IMR-90 (cell line): ENCODE results near the gene PXDC1. TPM values are rescaled to one million over a fixed set of nuclear protein-coding genes. Genes with fewer than 3 reads are reported as not detected.

Source experiments
- ATAC-seq: fragments of 200-7000 bp; cut with Tn5 transposase; 2 replicates; pipeline ENCODE4 v1.9.1; 2020; ENCODE audit warnings: low read depth, mild to moderate bottlenecking, moderate library complexity
- BruUV-seq: library from RNA; stranded (reverse); fragments of 400-500 nt; replicated peaks from 2 replicates; lab custom pipeline; 2021; lab: Mats Ljungman, UMichigan
- CTCF ChIA-PET: fragments of 300-600 bp; formaldehyde crosslinking; extraction: SDS; loops from one replicate; lab custom pipeline; 2021; ENCODE audit warnings: antibody characterized with exemption; lab: Yijun Ruan, JAX
- POLR2A ChIA-PET: fragments of 300-600 bp; sonication (Branson Sonifier 250); formaldehyde crosslinking; loops from one replicate; lab custom pipeline; 2022; ENCODE audit warnings: antibody characterized with exemption; ENCODE audit not compliant: unreplicated experiment; lab: Charles Lee
- DNase-seq: peaks from one replicate; pipeline ENCODE4 v3.0.0; 2013
- H2AFZ ChIP-seq: replicated peaks from 2 replicates; pipeline ENCODE3; 2013; ENCODE audit warnings: low read length, mild to moderate bottlenecking; ENCODE audit not compliant: poor library complexity
- H2AK5ac ChIP-seq: 2 replicates; pipeline ENCODE4 v1.6.1; 2013; ENCODE audit warnings: low read depth, low read length, inconsistent platforms
- H2AK9ac ChIP-seq: replicated peaks from 2 replicates; pipeline ENCODE3; 2013; ENCODE audit warnings: mild to moderate bottlenecking, low read depth, low read length, moderate library complexity; ENCODE audit not compliant: poor library complexity
- H2BK120ac ChIP-seq: 2 replicates; pipeline ENCODE4 v1.6.1; 2013; ENCODE audit warnings: low read depth, low read length, inconsistent platforms
- H2BK15ac ChIP-seq: 3 replicates; pipeline ENCODE4 v1.6.1; 2013; ENCODE audit warnings: low read depth, low read length, inconsistent platforms
- H2BK20ac ChIP-seq: 2 replicates; pipeline ENCODE4 v1.6.1; 2013; ENCODE audit warnings: low read depth, mild to moderate bottlenecking, inconsistent platforms, low read length, moderate library complexity
- H2BK5ac ChIP-seq: 2 replicates; pipeline ENCODE4 v1.6.1; 2013; ENCODE audit warnings: mild to moderate bottlenecking, low read depth, low read length, inconsistent platforms; ENCODE audit not compliant: poor library complexity, severe bottlenecking
- H3K14ac ChIP-seq: replicated peaks from 2 replicates; pipeline ENCODE4 v1.6.1; 2013; ENCODE audit warnings: low read depth, low read length, inconsistent platforms
- H3K18ac ChIP-seq: 2 replicates; pipeline ENCODE4 v1.6.1; 2013; ENCODE audit warnings: low read depth, low read length, control low read depth
- H3K23ac ChIP-seq: 2 replicates; pipeline ENCODE4 v1.6.1; 2013; ENCODE audit warnings: low read depth, low read length, inconsistent platforms
- H3K27ac ChIP-seq: 2 replicates; pipeline ENCODE4 v1.5.1; 2013; ENCODE audit warnings: mild to moderate bottlenecking, control low read depth, low read length; ENCODE audit not compliant: insufficient read depth
- H3K27me3 ChIP-seq: 2 replicates; pipeline ENCODE4 v1.6.1; 2013; ENCODE audit warnings: low read length; ENCODE audit not compliant: control insufficient read depth, insufficient read depth
- H3K36me3 ChIP-seq: 2 replicates; pipeline ENCODE4 v1.6.1; 2013; ENCODE audit warnings: low read length, mixed read lengths; ENCODE audit not compliant: control insufficient read depth, insufficient read depth
- H3K4ac ChIP-seq: 2 replicates; pipeline ENCODE4 v1.6.1; 2013; ENCODE audit warnings: low read depth, low read length, inconsistent platforms
- H3K4me1 ChIP-seq: 2 replicates; pipeline ENCODE4 v1.6.1; 2013; ENCODE audit warnings: low read length, mixed read lengths; ENCODE audit not compliant: control insufficient read depth, insufficient read depth
- H3K4me2 ChIP-seq: 2 replicates; pipeline ENCODE4 v1.6.1; 2013; ENCODE audit warnings: low read depth, mild to moderate bottlenecking, control low read depth, low read length, moderate library complexity
- H3K4me3 ChIP-seq: 2 replicates; pipeline ENCODE4 v1.5.1; 2013; ENCODE audit warnings: low read depth, mild to moderate bottlenecking, control low read depth, low read length, moderate library complexity; ENCODE audit not compliant: insufficient read depth
- H3K56ac ChIP-seq: 2 replicates; pipeline ENCODE4 v1.6.1; 2013; ENCODE audit warnings: low read length, inconsistent platforms; ENCODE audit not compliant: insufficient read depth; ENCODE audit errors: extremely low read depth
- H3K79me1 ChIP-seq, 2 experiments: 2 replicates each; pipeline ENCODE4 v1.6.1; 2013; ENCODE audit warnings: low read length in 2 of 2, inconsistent platforms in 1 of 2, low read depth in 1 of 2
- H3K9ac ChIP-seq: 2 replicates; pipeline ENCODE4 v1.6.1; 2013; ENCODE audit warnings: low read depth, low read length, control low read depth
- H3K9me1 ChIP-seq: 2 replicates; pipeline ENCODE4 v1.6.1; 2013; ENCODE audit warnings: low read length, inconsistent platforms; ENCODE audit not compliant: insufficient read depth
- H3K9me3 ChIP-seq: 2 replicates; pipeline ENCODE4 v1.6.1; 2013; ENCODE audit warnings: low read length; ENCODE audit not compliant: control insufficient read depth, insufficient read depth
- H4K20me1 ChIP-seq: 2 replicates; pipeline ENCODE4 v1.6.1; 2013; ENCODE audit warnings: low read length, inconsistent platforms; ENCODE audit not compliant: insufficient read depth
- H4K5ac ChIP-seq: 2 replicates; pipeline ENCODE4 v1.6.1; 2013; ENCODE audit warnings: mild to moderate bottlenecking, low read depth, low read length, control low read depth
- H4K8ac ChIP-seq, 2 experiments: 2 replicates each; pipeline ENCODE4 v1.6.1; 2013; ENCODE audit warnings: low read depth in 2 of 2, low read length in 2 of 2, control low read depth in 1 of 2, inconsistent platforms in 1 of 2
- H4K91ac ChIP-seq: 2 replicates; pipeline ENCODE4 v1.6.1; 2013; ENCODE audit warnings: low read depth, low read length, inconsistent platforms; ENCODE audit not compliant: insufficient read depth
- CHD1 ChIP-seq: IDR thresholded peaks from 2 replicates; pipeline ENCODE4 v1.6.1; 2012; ENCODE audit warnings: low read depth, low read length, improper control_type of control experiment
- ELK1 ChIP-seq: fragments of 150-350 bp; IDR thresholded peaks from 2 replicates; pipeline ENCODE4 v1.6.1; 2016; ENCODE audit warnings: low read depth, mild to moderate bottlenecking, low read length, moderate library complexity, borderline replicate concordance
- RAD21 ChIP-seq: IDR thresholded peaks from 2 replicates; pipeline ENCODE4 v1.6.1; 2012; ENCODE audit warnings: low read length, improper control_type of control experiment
- RFX5 ChIP-seq: IDR thresholded peaks from 2 replicates; pipeline ENCODE4 v1.8.0; 2012; ENCODE audit warnings: low read depth, mild to moderate bottlenecking, low read length, moderate library complexity
- SMC3 ChIP-seq: fragments of 150-350 bp; IDR thresholded peaks from 2 replicates; pipeline ENCODE4 v1.6.1; 2016; ENCODE audit warnings: low read depth, mild to moderate bottlenecking, antibody characterized with exemption, low read length, moderate library complexity
- USF2 ChIP-seq: fragments of 150-350 bp; IDR thresholded peaks from 2 replicates; pipeline ENCODE4 v1.6.1; 2017; ENCODE audit warnings: mild to moderate bottlenecking, antibody characterized with exemption, low read length, low read depth
- WGBS, 2 experiments: methylation state at CpG; one replicate each; pipeline versions ENCODE4 v1.1.5 to v1.1.7; 2013; ENCODE audit warnings: missing lambda C conversion rate in 2 of 2; ENCODE audit not compliant: insufficient read length in 1 of 2; ENCODE audit errors: extremely low coverage in 2 of 2; 5-methylcytosine and 5-hydroxymethylcytosine counted together
- dilution Hi-C: fragments of 300-500 bp; cut with HindIII; formaldehyde crosslinking; loops from one replicate; pipeline ENCODE4 v1.14.3; 2018; ENCODE audit warnings: low sequenced_read_pairs; ENCODE audit not compliant: unreplicated experiment
- in situ Hi-C: fragments of 300-500 bp; cut with MboI; formaldehyde crosslinking; loops from 3 replicates; pipeline ENCODE4 v1.14.3; 2019; ENCODE audit warnings: low sequenced_read_pairs, inconsistent platforms, mixed read lengths
- intact Hi-C: fragments of 100-400 bp; cut with micrococcal nuclease; formaldehyde crosslinking; loops from 2 replicates; pipeline ENCODE4 v1.10.0; 2022
- polyA plus RNA-seq, 3 experiments: library from polyadenylated mRNA; depleted of rRNA; stranded (reverse); fragments of >200 nt; gene quantifications; 2 replicates each; pipeline ENCODE4 v1.2.3, GENCODE V29; 2012; ENCODE audit warnings: low replicate concordance in 1 of 3
- total RNA-seq: library from RNA; depleted of rRNA; stranded (reverse); fragments of >200 nt; gene quantifications from 2 replicates; pipeline ENCODE4 v1.2.3, GENCODE V29; 2012

PXDC1 gene
- total and polyA plus RNA-seq, 2 of the 4 experiments (the other 2 are of a cell fraction) = 63.3 to 72.2 TPM

DNA sequence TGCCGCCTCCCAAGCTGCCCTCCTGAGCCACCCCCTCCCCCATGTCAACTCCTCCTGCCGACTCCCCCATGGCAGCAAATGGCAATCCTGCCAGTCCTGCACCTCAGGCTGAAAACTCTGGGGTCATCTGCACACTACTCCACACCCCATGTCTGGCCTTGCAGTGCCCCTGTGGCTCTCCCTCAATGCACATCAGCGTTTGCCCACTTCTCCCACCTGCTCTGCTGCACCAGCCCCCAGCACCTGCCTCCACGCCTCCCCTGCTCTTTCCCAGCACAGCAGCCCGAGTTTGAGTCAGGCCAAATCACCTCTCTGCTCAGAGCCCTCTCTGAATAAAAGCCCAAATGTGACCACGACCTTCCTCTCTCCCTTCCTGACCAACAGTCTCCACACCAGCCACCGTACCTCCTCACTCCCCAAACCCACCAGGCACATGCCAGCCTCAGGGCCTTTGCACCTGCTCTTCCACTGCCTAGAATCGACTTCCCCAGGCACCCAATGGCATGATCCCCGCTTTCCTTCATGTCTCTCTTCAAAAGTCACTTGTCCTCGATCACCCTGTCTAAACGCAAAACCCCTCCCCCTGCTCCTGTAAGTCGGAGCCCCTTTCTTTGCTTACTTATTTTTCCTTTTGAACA is 4.3 kb downstream of the PXDC1 start:
- no peak overlapping the region for H2BK120ac ChIP-seq
- H4K91ac ChIP-seq = no peak overlapping the region
- no peak overlapping the region for H2AK9ac ChIP-seq
- no peak overlapping the region for H3K18ac ChIP-seq
- H3K4me3 ChIP-seq = no peak overlapping the region
- no peak for ATAC-seq
- CTCF ChIA-PET = interaction anchor here (1.0 kb wide), 1 partner anchor 68 kb away, joined by 3 read pairs; no protein-coding TSS in a partner anchor
- no peak overlapping the region for H3K27ac ChIP-seq
- intact Hi-C loops = loop anchor here (10.0 kb wide), 1 partner anchor 408 kb away; no protein-coding TSS in a partner anchor
- H3K4me1 ChIP-seq = peaks cover 29% of the 10 kb centered on the region
- H3K14ac ChIP-seq = no peak overlapping the region
- H3K23ac ChIP-seq = peak overlapping the region; percentile 7; the same call in 1 of the 2 replicates
- no peak overlapping the region for H2BK5ac ChIP-seq
- TF ChIP-seq USF2 = no peak
- no peak for TF ChIP-seq SMC3
- no peak for TF ChIP-seq CHD1
- TF ChIP-seq RAD21 = no peak
- TF ChIP-seq RFX5 = no peak
- no peak for TF ChIP-seq ELK1
- WGBS, 2 experiments = 88% methylated on average over 6 of the region's 12 CpGs; no CpG with 5 or more reads in 1 of the 2 experiments
- no peak overlapping the region for H3K56ac ChIP-seq
- H3K9ac ChIP-seq = no peak overlapping the region
- peak overlapping the region; percentile 35 for H2AK5ac ChIP-seq
- no peak overlapping the region; the same call in 1 of the 2 replicates for H3K4me2 ChIP-seq
- dilution Hi-C loops = no loop called here
- POLR2A ChIA-PET = no interaction called here
- peaks cover under 1 to 64% of the 10 kb centered on the region in 2 experiments; a peak in 3 of 4 replicates for H3K79me1 ChIP-seq
- H4K20me1 ChIP-seq = peaks cover 82% of the 10 kb centered on the region
- no peak overlapping the region for H2BK20ac ChIP-seq
- H3K9me1 ChIP-seq = peaks cover 25% of the 10 kb centered on the region
- H4K8ac ChIP-seq = no peak overlapping the region
- DNase-seq = no peak
- H3K9me3 ChIP-seq = no peaks in the 10 kb centered on the region
- in situ Hi-C loops = loop anchor here (5.0 to 25.0 kb wide), 4 partner anchors 100 to 610 kb away; partner anchors contain the start of gene FAM50B
- no peak overlapping the region for H2AFZ ChIP-seq
- BruUV-seq = no TSS peak
- H3K27me3 ChIP-seq = no peaks in the 10 kb centered on the region
- no peak overlapping the region for H3K4ac ChIP-seq
- peaks cover 9% of the 10 kb centered on the region; the same call in 1 of the 2 replicates for H3K36me3 ChIP-seq
- H4K5ac ChIP-seq = no peak overlapping the region
- H2BK15ac ChIP-seq = no peak overlapping the region; the same call in 2 of the 3 replicates
